GM12873 (cell line): ENCODE measurements around the gene EPHA6.

ENCODE experiments used
- TF ChIP-seq, protein P1 (sequence below): IDR thresholded peaks from 2 replicates; pipeline ENCODE4 v1.5.1; 2012; ENCODE audit warnings: low read depth, mild to moderate bottlenecking, moderate library complexity, low read length, control low read depth; ENCODE audit not compliant: insufficient read depth; ENCODE audit errors: missing control alignments

EPHA6 gene

DNA sequence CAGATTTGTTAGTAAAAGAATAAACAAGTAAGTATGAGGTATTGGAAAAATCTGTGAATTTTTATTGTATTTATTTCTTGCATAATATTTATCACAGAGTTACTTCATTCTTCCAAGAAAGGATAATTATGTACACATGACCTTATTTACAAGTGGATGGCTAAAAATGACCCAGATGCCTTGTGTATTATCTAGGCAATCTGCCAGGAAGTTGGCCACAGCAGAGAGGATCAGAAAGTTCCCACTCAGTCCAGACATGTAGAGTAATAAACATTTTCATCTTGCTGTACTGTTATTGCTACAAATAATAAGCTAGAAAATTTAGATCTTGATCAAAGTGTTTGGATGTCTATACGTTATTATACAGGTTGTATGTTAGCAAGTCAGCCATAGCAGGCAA is 317.1 kb downstream of the EPHA6 start:
- TF ChIP-seq, protein P1, sequence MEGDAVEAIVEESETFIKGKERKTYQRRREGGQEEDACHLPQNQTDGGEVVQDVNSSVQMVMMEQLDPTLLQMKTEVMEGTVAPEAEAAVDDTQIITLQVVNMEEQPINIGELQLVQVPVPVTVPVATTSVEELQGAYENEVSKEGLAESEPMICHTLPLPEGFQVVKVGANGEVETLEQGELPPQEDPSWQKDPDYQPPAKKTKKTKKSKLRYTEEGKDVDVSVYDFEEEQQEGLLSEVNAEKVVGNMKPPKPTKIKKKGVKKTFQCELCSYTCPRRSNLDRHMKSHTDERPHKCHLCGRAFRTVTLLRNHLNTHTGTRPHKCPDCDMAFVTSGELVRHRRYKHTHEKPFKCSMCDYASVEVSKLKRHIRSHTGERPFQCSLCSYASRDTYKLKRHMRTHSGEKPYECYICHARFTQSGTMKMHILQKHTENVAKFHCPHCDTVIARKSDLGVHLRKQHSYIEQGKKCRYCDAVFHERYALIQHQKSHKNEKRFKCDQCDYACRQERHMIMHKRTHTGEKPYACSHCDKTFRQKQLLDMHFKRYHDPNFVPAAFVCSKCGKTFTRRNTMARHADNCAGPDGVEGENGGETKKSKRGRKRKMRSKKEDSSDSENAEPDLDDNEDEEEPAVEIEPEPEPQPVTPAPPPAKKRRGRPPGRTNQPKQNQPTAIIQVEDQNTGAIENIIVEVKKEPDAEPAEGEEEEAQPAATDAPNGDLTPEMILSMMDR: no peak

DNA sequence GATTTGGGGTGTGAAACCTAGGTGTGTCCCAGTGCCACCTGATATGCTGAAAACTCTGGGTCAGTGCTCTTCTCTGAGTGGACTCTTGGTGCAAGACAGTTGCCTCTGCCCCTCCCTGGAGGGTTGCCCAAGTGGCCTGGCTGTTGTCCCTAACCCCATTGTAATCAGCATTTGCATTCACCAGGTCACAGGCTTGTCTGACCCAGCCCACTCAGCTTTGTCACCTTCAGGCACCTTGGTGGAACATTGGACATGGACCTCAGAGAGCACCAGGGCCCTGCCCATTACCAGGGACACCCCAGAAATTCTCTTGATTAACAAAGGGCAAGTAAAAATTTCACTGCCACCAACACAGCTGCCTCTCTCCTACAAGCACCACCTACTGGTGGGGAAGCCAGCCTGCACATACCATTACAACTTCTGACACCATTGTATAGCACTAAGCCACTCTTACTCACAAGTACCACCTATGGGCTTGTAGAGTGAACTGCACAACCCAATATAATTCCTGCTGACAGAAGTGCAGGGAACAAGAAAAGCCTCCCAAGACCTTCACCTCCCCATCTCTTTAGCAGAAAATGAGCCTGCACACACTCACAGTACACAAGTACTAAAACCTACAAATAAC is 324.6 kb downstream of the EPHA6 start:
- TF ChIP-seq, protein P1: peak; percentile 47

DNA sequence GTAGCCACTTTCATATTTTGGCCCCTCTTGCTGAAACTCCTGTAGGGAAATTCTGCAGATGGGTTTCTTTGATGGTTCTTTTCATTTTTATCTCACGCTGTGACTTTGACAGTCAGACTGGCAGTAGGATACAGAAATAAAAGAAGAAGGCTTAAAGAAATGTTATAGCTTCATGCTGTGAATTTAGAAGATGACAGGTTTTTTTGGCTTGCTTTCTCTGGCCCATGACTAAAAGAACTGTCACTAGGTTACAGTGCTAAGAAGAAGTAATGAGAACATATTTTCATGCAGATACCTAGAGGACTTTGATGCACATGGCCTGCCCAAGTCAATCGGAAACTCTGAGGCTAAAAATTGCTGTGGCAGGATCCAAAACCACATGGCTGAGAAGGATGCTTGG is 334.5 kb downstream of the EPHA6 start:
- TF ChIP-seq, protein P1: no peak

DNA sequence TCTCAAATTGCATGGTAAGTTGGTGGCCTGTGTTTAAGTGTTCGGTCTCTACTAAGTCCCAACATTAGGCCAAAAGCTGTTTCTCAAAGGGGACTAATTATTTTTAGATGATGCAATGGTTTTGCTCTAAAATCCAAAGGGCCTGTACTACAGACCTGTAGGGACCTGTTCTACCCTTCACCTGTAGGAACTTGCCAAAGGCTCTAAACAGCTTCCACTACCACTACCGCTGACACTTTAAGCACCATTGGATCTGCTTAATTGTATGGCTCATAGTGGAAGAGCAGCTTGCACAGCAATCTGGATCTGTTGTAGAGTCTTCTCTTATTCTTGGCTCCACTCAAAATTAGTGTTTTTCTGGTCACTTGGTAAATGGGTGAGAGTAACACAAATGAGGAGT is 346.8 kb downstream of the EPHA6 start:
- TF ChIP-seq, protein P1: no peak

DNA sequence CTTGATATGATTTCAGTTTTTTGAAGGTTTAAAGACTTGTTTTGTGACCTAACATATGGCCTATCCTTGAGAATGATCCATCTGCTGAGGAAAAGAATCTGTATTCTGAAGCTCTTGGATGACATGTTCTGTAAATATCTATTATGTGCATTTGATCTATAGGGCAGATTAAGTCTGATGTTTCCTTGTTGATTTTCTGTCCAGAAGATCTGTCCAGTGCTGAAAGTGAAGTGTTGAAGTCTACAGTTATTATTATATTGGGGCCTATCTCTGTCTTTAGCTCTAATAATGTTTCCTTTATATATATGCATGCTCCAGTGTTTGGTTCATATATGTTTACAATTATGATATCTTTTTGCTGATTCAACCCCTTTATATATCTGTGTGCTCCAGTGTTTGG is 362.8 kb downstream of the EPHA6 start:
- TF ChIP-seq, protein P1: no peak

DNA sequence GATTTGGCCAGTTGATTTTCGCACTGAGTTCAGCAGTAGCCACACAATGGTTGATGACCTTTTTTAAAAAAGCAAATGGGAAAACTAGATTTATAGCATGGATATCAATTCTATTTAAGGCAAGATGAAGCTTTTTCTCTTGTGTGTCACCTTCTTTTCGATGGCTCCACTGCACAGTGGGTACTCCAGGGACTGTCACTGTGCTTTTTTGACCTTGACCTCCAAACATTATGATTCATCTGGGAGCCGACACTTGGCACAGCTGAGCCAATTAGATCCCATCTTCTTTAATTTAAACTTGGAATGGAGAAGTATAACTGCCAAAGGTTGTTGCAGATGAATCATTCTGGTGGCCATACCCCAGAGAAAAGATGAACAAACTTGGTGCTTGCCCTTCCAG is 367.3 kb downstream of the EPHA6 start:
- TF ChIP-seq, protein P1: no peak

DNA sequence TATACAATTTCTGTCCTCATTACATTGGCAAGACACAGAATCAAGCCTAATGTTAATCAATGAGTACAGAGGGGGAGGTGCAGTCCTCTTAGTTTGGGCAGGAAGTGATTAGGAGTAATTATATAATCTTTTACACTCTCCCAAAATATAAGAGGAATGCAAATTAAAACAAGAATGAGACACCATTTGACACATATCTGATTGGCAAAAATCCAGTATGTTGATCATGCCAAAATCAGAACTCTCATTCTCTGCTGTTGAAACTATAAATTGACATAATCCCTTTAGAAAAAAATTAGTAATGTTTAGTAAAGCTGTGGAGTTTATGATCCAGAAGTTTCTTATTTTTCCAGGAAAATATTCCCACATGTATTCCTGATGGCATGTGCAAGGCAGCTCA is 373.4 kb downstream of the EPHA6 start:
- TF ChIP-seq, protein P1: no peak
